HCT116 (cell line): ENCODE data around the gene HPDL. TPM values are rescaled to one million over a fixed set of nuclear protein-coding genes. Genes with fewer than 3 reads are reported as not detected.

Source experiments
- ATAC-seq: fragments of 200-7000 bp; cut with Tn5 transposase; 2 replicates; pipeline ENCODE4 v1.9.1; 2020; ENCODE audit warnings: mild to moderate bottlenecking, moderate library complexity
- BruUV-seq: library from RNA; stranded (reverse); fragments of 400-500 nt; replicated peaks from 2 replicates; lab custom pipeline; 2021; lab: Mats Ljungman, UMichigan
- CTCF ChIA-PET: fragments of 300-600 bp; sonication (Branson Sonifier 250); formaldehyde crosslinking; loops from one replicate; lab custom pipeline; 2021; ENCODE audit warnings: antibody characterized with exemption; lab: Charles Lee
- POLR2A ChIA-PET: fragments of 300-600, 350-600 bp; sonication (Branson Sonifier 250); formaldehyde crosslinking; loops from one replicate; lab custom pipeline; 2021; ENCODE audit warnings: antibody characterized with exemption; lab: Charles Lee
- RAD21 ChIA-PET, 2 experiments: fragments of 300-600 bp; sonication (Branson Sonifier 250); formaldehyde crosslinking; loops; one replicate each; lab custom pipeline; 2023; ENCODE audit warnings: low total read pairs in 2 of 2; ENCODE audit not compliant: uncharacterized antibody in 2 of 2, unreplicated experiment in 2 of 2, low non-redundant PET in 1 of 2; lab: Charles Lee
- DNase-seq: peaks from one replicate; pipeline ENCODE4 v3.0.0-alpha.2; 2010; ENCODE audit warnings: low read depth, low spot score
- H2AFZ ChIP-seq: fragments of 200-600 bp; shearing (Covaris generic), sonication (generic); 2 replicates; pipeline ENCODE4 v1.6.1; 2017; ENCODE audit warnings: low read depth, mixed run types, mixed read lengths, antibody characterized with exemption, low read length; ENCODE audit not compliant: poor library complexity, severe bottlenecking
- H3K27ac ChIP-seq: 2 replicates; pipeline ENCODE4 v1.5.1; 2012; ENCODE audit warnings: low read depth, low read length
- H3K27me3 ChIP-seq: fragments of 200-600 bp; sonication (generic); 2 replicates; pipeline ENCODE4 v1.6.1; 2016; ENCODE audit warnings: mixed run types, low read length, mixed read lengths; ENCODE audit not compliant: insufficient read depth
- H3K36me3 ChIP-seq, 2 experiments: fragments of 200-500 bp in 1 of 2; fragments of 200-600 bp in 1 of 2; sonication (Bioruptor generic) in 1 of 2; sonication (generic) in 1 of 2; 2 replicates each; pipeline versions ENCODE4 v1.5.1 to v1.6.1; 2014 to 2016; ENCODE audit warnings: low read length in 2 of 2, inconsistent platforms in 1 of 2, mixed read lengths in 1 of 2, mixed run types in 1 of 2; ENCODE audit not compliant: insufficient read depth in 2 of 2, control insufficient read depth in 1 of 2
- H3K4me1 ChIP-seq, 2 experiments: fragments of 200-600 bp in 1 of 2; sonication (generic) in 1 of 2; 2 replicates each; pipeline versions ENCODE4 v1.5.1 to v1.6.1; 2012 to 2017; ENCODE audit warnings: low read length in 2 of 2, inconsistent platforms in 1 of 2, mild to moderate bottlenecking in 1 of 2, mixed read lengths in 1 of 2, mixed run types in 1 of 2, moderate library complexity in 1 of 2; ENCODE audit not compliant: insufficient read depth in 2 of 2, control insufficient read depth in 1 of 2
- H3K4me2 ChIP-seq: fragments of 200-600 bp; sonication (generic); 2 replicates; pipeline ENCODE4 v1.6.1; 2017; ENCODE audit warnings: mixed run types, low read length, mixed read lengths
- H3K4me3 ChIP-seq, 2 experiments: fragments of 200-600 bp in 1 of 2; sonication (generic) in 1 of 2; replicated peaks in 1 of 2; 2 replicates each; pipeline ENCODE4 v1.5.1; 2011 to 2016; ENCODE audit warnings: low read length in 2 of 2, control low read depth in 1 of 2, low read depth in 1 of 2, mild to moderate bottlenecking in 1 of 2, mixed read lengths in 1 of 2, mixed run types in 1 of 2
- H3K79me2 ChIP-seq: fragments of 200-600 bp; sonication (generic); 2 replicates; pipeline ENCODE4 v1.6.1; 2017; ENCODE audit warnings: mild to moderate bottlenecking, mixed run types, low read length, moderate library complexity, mixed read lengths; ENCODE audit not compliant: insufficient read depth
- H3K9ac ChIP-seq: fragments of 200-600 bp; sonication (generic); 2 replicates; pipeline ENCODE4 v1.6.1; 2016; ENCODE audit warnings: low read length, mixed read lengths
- H3K9me2 ChIP-seq: fragments of 200-600 bp; sonication (generic), shearing (Covaris generic); 2 replicates; pipeline ENCODE4 v1.6.1; 2017; ENCODE audit warnings: mixed run types, mild to moderate bottlenecking, moderate library complexity; ENCODE audit not compliant: insufficient read depth
- H3K9me3 ChIP-seq, 2 experiments: fragments of 200-500 bp in 1 of 2; fragments of 200-600 bp in 1 of 2; sonication (Bioruptor generic) in 1 of 2; sonication (generic) in 1 of 2; 2 replicates each; pipeline ENCODE4 v1.6.1; 2014 to 2017; ENCODE audit warnings: low read length in 2 of 2, mixed read lengths in 2 of 2, inconsistent platforms in 1 of 2, low read depth in 1 of 2, mild to moderate bottlenecking in 1 of 2, mixed run types in 1 of 2, moderate library complexity in 1 of 2; ENCODE audit not compliant: control insufficient read depth in 1 of 2, insufficient read depth in 1 of 2
- H4K20me1 ChIP-seq: fragments of 200-600 bp; sonication (generic), shearing (Covaris generic); 2 replicates; pipeline ENCODE4 v1.6.1; 2017; ENCODE audit warnings: mixed run types, mild to moderate bottlenecking, moderate library complexity; ENCODE audit not compliant: insufficient read depth
- CBX3 ChIP-seq: IDR thresholded peaks from 2 replicates; pipeline ENCODE4 v1.6.1; 2012; ENCODE audit warnings: low read depth
- CEBPB ChIP-seq: IDR thresholded peaks from 2 replicates; pipeline ENCODE4 v1.6.1; 2012; ENCODE audit warnings: low read depth
- EGR1 ChIP-seq: IDR thresholded peaks from 2 replicates; pipeline ENCODE4 v1.6.1; 2012; ENCODE audit warnings: low read depth
- ELF1 ChIP-seq: IDR thresholded peaks from 2 replicates; pipeline ENCODE4 v1.6.1; 2012; ENCODE audit warnings: low read depth, borderline replicate concordance
- EZH2 ChIP-seq: fragments of 200-600 bp; sonication (generic); IDR thresholded peaks from 2 replicates; pipeline ENCODE4 v1.6.1; 2017; ENCODE audit warnings: antibody characterized with exemption, mixed run types
- FOSL1 ChIP-seq: IDR thresholded peaks from 2 replicates; pipeline ENCODE4 v1.6.1; 2012; ENCODE audit warnings: low read depth
- JUND ChIP-seq: IDR thresholded peaks from 2 replicates; pipeline ENCODE4 v1.6.1; 2012
- POLR2A ChIP-seq: IDR thresholded peaks from 2 replicates; pipeline ENCODE4 v1.7.0; 2011; ENCODE audit warnings: borderline replicate concordance; ENCODE audit not compliant: insufficient read depth, insufficient read length; ENCODE audit errors: extremely low read depth
- RAD21 ChIP-seq: IDR thresholded peaks from 2 replicates; pipeline ENCODE4 v1.6.1; 2012; ENCODE audit warnings: low read depth, mild to moderate bottlenecking
- SIN3A ChIP-seq: IDR thresholded peaks from 2 replicates; pipeline ENCODE4 v1.6.1; 2012; ENCODE audit warnings: low read depth
- SP1 ChIP-seq: IDR thresholded peaks from 2 replicates; pipeline ENCODE4 v1.6.1; 2012; ENCODE audit warnings: low read depth
- SRF ChIP-seq: IDR thresholded peaks from 2 replicates; pipeline ENCODE4 v1.6.1; 2012; ENCODE audit warnings: low read depth
- TCF7L2 ChIP-seq: IDR thresholded peaks from 2 replicates; pipeline ENCODE4 v1.7.0; 2011; ENCODE audit warnings: borderline replicate concordance, inconsistent platforms; ENCODE audit not compliant: insufficient read depth, insufficient read length; ENCODE audit errors: extremely low read depth
- YY1 ChIP-seq: IDR thresholded peaks from 2 replicates; pipeline ENCODE4 v1.6.1; 2011; ENCODE audit warnings: low read length, low read depth, moderate library complexity, mild to moderate bottlenecking; ENCODE audit not compliant: insufficient replicate concordance; ENCODE audit errors: extremely low read depth
- ZFX ChIP-seq: fragments of 450-650 bp; IDR thresholded peaks from 2 replicates; pipeline ENCODE4 v1.6.1; 2017
- intact Hi-C: fragments of 100-400 bp; cut with micrococcal nuclease; formaldehyde crosslinking; loops from 2 replicates; pipeline ENCODE4 v1.10.0; 2022
- total RNA-seq: library from RNA; stranded (reverse); gene quantifications from one replicate; pipeline ENCODE4 v1.2.1, GENCODE V29; 2021; ENCODE audit not compliant: unreplicated experiment
- TF ChIP-seq, protein P1 (sequence below): IDR thresholded peaks from 2 replicates; pipeline ENCODE4 v1.6.1; 2012
- TF ChIP-seq, protein P2 (sequence below): IDR thresholded peaks from 2 replicates; pipeline ENCODE4 v1.6.1; 2012; ENCODE audit warnings: low read depth
- TF ChIP-seq, protein P3 (sequence below): IDR thresholded peaks from 2 replicates; pipeline ENCODE4 v1.6.1; 2012

HPDL gene
- total RNA-seq, 1 experiment from 2014 or later: not detected

DNA sequence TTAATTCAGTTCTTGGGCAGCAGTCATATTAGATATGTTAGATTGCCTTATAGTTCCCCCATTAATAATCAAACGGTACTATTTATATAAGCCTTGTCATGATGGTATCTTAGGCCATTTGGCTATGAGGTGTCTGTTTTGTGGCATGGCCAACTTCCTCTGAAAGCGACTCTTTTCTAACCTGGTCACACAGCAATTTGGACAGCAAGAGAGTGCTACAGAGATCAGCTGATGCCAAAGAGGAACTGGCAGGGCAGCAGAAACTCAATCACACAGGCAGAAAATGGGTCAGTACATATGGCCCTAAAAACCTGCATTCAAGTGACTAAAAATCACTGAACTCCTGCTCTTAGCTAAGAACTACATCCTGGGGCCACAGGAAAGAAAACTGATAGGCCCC is 27.0 kb downstream of the HPDL start:
- intact Hi-C loops: no loop called here
- H3K9ac ChIP-seq: no peak overlapping the region
- no peaks in the 10 kb centered on the region for H3K9me2 ChIP-seq
- ChIA-PET CTCF (no interaction called here), POLR2A (no interaction called here), RAD21 (no interaction called here)
- H3K79me2 ChIP-seq: no peaks in the 10 kb centered on the region
- no peaks in the 10 kb centered on the region for H3K27me3 ChIP-seq
- TF ChIP-seq CBX3 (no peak), POLR2A (no peak), TCF7L2 (no peak), EGR1 (no peak), JUND (no peak), YY1 (no peak)
- no peaks in the 10 kb centered on the region for H3K36me3 ChIP-seq
- no TSS peak for BruUV-seq
- no peaks in the 10 kb centered on the region for H4K20me1 ChIP-seq
- peaks cover 16 to 28% of the 10 kb centered on the region in 2 experiments for H3K4me1 ChIP-seq
- DNase-seq (no peak), ATAC-seq (no peak)
- no peak overlapping the region for H3K27ac ChIP-seq
- H2AFZ ChIP-seq: no peak overlapping the region
- H3K4me2 ChIP-seq: no peak overlapping the region
- H3K4me3 ChIP-seq: no peak overlapping the region
- no peaks in the 10 kb centered on the region for H3K9me3 ChIP-seq

DNA sequence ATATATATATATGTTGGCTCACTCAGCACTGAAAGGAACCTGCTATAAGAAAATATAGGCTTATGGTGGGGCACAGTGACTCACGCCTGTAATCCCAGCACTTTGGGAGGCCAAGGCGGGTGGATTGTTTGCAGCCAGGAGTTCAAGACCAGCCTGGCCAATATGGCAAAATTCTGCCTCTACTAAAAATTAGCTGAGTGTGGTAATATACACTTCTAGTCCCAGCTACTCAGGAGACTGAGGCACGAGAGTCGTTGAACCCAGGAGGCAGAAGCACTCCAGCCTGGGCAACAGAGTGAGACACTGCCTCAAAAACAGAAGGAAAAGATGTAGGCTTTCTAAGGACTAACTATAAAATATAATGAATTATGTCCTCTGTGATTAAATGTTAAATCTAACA is 28.1 kb downstream of the HPDL start:
- H3K79me2 ChIP-seq: no peaks in the 10 kb centered on the region
- H3K4me3 ChIP-seq: no peak overlapping the region
- H3K36me3 ChIP-seq: no peaks in the 10 kb centered on the region
- ChIA-PET CTCF (interaction anchor here (0.6 kb wide), 1 partner anchor 344 kb away, joined by 3 read pairs; the partner anchor contains the start of gene HECTD3), POLR2A (no interaction called here)
- TF ChIP-seq CBX3: no peak
- TF ChIP-seq, protein P1, sequence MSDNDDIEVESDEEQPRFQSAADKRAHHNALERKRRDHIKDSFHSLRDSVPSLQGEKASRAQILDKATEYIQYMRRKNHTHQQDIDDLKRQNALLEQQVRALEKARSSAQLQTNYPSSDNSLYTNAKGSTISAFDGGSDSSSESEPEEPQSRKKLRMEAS: no peak
- TF ChIP-seq TCF7L2: no peak
- no peak for TF ChIP-seq JUND
- TF ChIP-seq YY1: no peak
- TF ChIP-seq SIN3A: no peak
- no peak for TF ChIP-seq SRF
- TF ChIP-seq ELF1: no peak
- TF ChIP-seq FOSL1: no peak
- TF ChIP-seq POLR2A: no peak
- no peak for TF ChIP-seq EZH2
- TF ChIP-seq CEBPB: no peak
- no peak for TF ChIP-seq ZFX
- no peak for TF ChIP-seq EGR1
- TF ChIP-seq RAD21: no peak
- TF ChIP-seq, protein P2, sequence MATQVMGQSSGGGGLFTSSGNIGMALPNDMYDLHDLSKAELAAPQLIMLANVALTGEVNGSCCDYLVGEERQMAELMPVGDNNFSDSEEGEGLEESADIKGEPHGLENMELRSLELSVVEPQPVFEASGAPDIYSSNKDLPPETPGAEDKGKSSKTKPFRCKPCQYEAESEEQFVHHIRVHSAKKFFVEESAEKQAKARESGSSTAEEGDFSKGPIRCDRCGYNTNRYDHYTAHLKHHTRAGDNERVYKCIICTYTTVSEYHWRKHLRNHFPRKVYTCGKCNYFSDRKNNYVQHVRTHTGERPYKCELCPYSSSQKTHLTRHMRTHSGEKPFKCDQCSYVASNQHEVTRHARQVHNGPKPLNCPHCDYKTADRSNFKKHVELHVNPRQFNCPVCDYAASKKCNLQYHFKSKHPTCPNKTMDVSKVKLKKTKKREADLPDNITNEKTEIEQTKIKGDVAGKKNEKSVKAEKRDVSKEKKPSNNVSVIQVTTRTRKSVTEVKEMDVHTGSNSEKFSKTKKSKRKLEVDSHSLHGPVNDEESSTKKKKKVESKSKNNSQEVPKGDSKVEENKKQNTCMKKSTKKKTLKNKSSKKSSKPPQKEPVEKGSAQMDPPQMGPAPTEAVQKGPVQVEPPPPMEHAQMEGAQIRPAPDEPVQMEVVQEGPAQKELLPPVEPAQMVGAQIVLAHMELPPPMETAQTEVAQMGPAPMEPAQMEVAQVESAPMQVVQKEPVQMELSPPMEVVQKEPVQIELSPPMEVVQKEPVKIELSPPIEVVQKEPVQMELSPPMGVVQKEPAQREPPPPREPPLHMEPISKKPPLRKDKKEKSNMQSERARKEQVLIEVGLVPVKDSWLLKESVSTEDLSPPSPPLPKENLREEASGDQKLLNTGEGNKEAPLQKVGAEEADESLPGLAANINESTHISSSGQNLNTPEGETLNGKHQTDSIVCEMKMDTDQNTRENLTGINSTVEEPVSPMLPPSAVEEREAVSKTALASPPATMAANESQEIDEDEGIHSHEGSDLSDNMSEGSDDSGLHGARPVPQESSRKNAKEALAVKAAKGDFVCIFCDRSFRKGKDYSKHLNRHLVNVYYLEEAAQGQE: no peak
- TF ChIP-seq, protein P3, sequence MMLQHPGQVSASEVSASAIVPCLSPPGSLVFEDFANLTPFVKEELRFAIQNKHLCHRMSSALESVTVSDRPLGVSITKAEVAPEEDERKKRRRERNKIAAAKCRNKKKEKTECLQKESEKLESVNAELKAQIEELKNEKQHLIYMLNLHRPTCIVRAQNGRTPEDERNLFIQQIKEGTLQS: no peak
- TF ChIP-seq SP1: no peak
- TF ChIP-seq, all 23 proteins: peak for 0
- DNase-seq (no peak), ATAC-seq (no peak)
- Histone ChIP-seq H3K4me2 (no peak overlapping the region), H3K27me3 (no peaks in the 10 kb centered on the region), H3K27ac (no peak overlapping the region), H2AFZ (no peak overlapping the region), H3K9ac (no peak overlapping the region), H3K9me3 (no peaks in the 10 kb centered on the region), H3K4me1 (peaks cover 13 to 18% of the 10 kb centered on the region in 2 experiments), H4K20me1 (no peaks in the 10 kb centered on the region), H3K9me2 (no peaks in the 10 kb centered on the region)
- RAD21 ChIA-PET: no interaction called here
- intact Hi-C loops: no loop called here
- no TSS peak for BruUV-seq
